Pancreas (tissue), 10 donors: Measurements from ENCODE around the gene CLDN15. TPM values are rescaled to one million over a fixed set of nuclear protein-coding genes. Genes with fewer than 3 reads are reported as not detected.

ENCODE experiments used
- ATAC-seq, 4 donors: fragments of 200-7000 bp; cut with Tn5 transposase; one replicate each; pipeline versions ENCODE4 v1.8.0 to v1.9.1; 2020; ENCODE audit warnings: mild to moderate bottlenecking in 4 of 4, moderate library complexity in 4 of 4
- DNase-seq, 6 donors: peaks; one replicate each; pipeline ENCODE4 v3.0.0-alpha.2; 2020
- FAIRE-seq: peaks from 2 replicates; lab custom pipeline; 2012; peaks lifted over from hg19 to GRCh38; lab: Jason Lieb, UNC
- H3K27ac ChIP-seq, 4 donors: fragments of 200-600 bp; sonication (generic); 1 replicate in 3 of 4; 2 replicates in 1 of 4; pipeline versions ENCODE4 v1.5.0 to v1.8.0; 2020
- H3K27me3 ChIP-seq, 4 donors: fragments of 200-600 bp; one replicate each; pipeline ENCODE4 v1.8.0; 2021
- H3K36me3 ChIP-seq, 3 donors: fragments of 200-600 bp; sonication (generic) in 1 of 3; one replicate each; pipeline versions ENCODE4 v1.5.0 to v1.8.0; 2020 to 2021
- H3K4me1 ChIP-seq, 3 donors: fragments of 200-600 bp; one replicate each; pipeline ENCODE4 v1.8.0; 2021
- H3K4me3 ChIP-seq, 4 donors: fragments of 200-600 bp; sonication (generic) in 2 of 4; one replicate each; pipeline versions ENCODE4 v1.5.0 to v1.8.0; 2020 to 2021
- H3K9me3 ChIP-seq, 4 donors: fragments of 200-600 bp; one replicate each; pipeline ENCODE4 v1.8.0; 2021
- CTCF ChIP-seq, 4 donors: fragments of 200-600 bp; sonication (generic) in 3 of 4; IDR thresholded peaks; one replicate each; pipeline versions ENCODE4 v1.5.0 to v1.8.0; 2021; ENCODE audit warnings: antibody characterized with exemption in 4 of 4
- WGBS, 2 donors: extraction: QIAGEN DNeasy Blood & Tissue Kit; methylation state at CpG; one replicate each; pipeline ENCODE4 v1.1.7; 2013; 5-methylcytosine and 5-hydroxymethylcytosine counted together
- intact Hi-C, 3 donors: fragments of 100-400 bp; cut with DNase I; formaldehyde crosslinking; loops; one replicate each; pipeline versions ENCODE4 v1.11.1 to v1.14.2; 2022
- polyA plus RNA-seq, 2 donors: library from polyadenylated mRNA; stranded (reverse); fragments of 200-250 nt; gene quantifications; one replicate each; pipeline ENCODE4 v1.2.3, GENCODE V29; 2013
- total RNA-seq, 6 donors: library from RNA; stranded (reverse); fragmentation: NEBNext Ultra II Directional in 4 of 6; extraction: Animal tissue kit (Norgen Biotek cat#: 25700) in 4 of 6; gene quantifications; one replicate each; pipeline versions ENCODE4 v1.2.1 to v1.2.4, GENCODE V29; 2021 to 2023
- donor health status: healthy with polysubstance abuse.
- donor health status: DM: no; HTN: no; CAD: no; lungs with moderate emphysema.
- donor health status: DM: no; HTN: no; CAD: no.
- donor health status: control.
- donor health status: control.
- donor health status: Bipolar disorder and iron deficiency.
- donor health status: DM: yes; HTN: yes; CAD: no.
- donor health status: DM: no; HTN: no; CAD: no.
- donor health status: DM: no; HTN: no; CAD: no.
- donor health status: DM: yes; HTN: yes; CAD: no.

Gene CLDN15
- total and polyA plus RNA-seq, 8 donors, result 2.2 to 15.2 (median 2.9) TPM

GRCh38 chr7:101238226-101239182 is 902 bp upstream of the CLDN15 start:
- peaks cover 0 to 8% (median 0%) of the 10 kb centered on the region in 3 donors for H3K36me3 ChIP-seq
- intact Hi-C loops, result no loop called here
- no peak for FAIRE-seq

GRCh38 chr7:101236292-101236835 is 1.2 kb downstream of the CLDN15 start:
- FAIRE-seq (no peak), DNase-seq (peak in 1 of 6 donors; percentile 67), ATAC-seq (no peak)
- H3K4me1 ChIP-seq, result peaks cover 0 to 4% (median 2%) of the 10 kb centered on the region in 3 donors
- H3K27me3 ChIP-seq, result no peaks in the 10 kb centered on the region
- peaks cover 0 to 8% (median 0%) of the 10 kb centered on the region in 3 donors for H3K36me3 ChIP-seq
- no peak overlapping the region for H3K27ac ChIP-seq
- intact Hi-C loops, result no loop called here
- no peaks in the 10 kb centered on the region for H3K9me3 ChIP-seq
- no peak overlapping the region for H3K4me3 ChIP-seq
- no peak for TF ChIP-seq CTCF (IDR thresholded peaks at IDR 0.05)
- 87 to 88% methylated on average over 21 of the region's 21 CpGs for WGBS, 2 donors

More at GRCh38 chr7:101238226-101239182, 902 bp upstream of the CLDN15 start:
- H3K27me3 ChIP-seq, result no peaks in the 10 kb centered on the region
- no peaks in the 10 kb centered on the region for H3K9me3 ChIP-seq
- peak; percentile 28 to 72 (median 58) for ATAC-seq
- TF ChIP-seq CTCF (IDR thresholded peaks at IDR 0.05), result no peak
- H3K4me1 ChIP-seq, result peaks cover 0 to 4% (median 0%) of the 10 kb centered on the region in 3 donors
- peak in 2 of 6 donors; percentile 51 to 80 for DNase-seq
- no peak overlapping the region for H3K4me3 ChIP-seq
- peak overlapping the region; percentile 58 to 74 (median 60) for H3K27ac ChIP-seq
- 62 to 67% methylated on average over 28 of the region's 28 CpGs for WGBS, 2 donors

- FAIRE-seq, result no peak
- no peaks in the 10 kb centered on the region for H3K27me3 ChIP-seq
- 75 to 84% methylated on average over 9 of the region's 9 CpGs for WGBS, 2 donors
- H3K4me3 ChIP-seq, result no peak overlapping the region
- TF ChIP-seq CTCF (IDR thresholded peaks at IDR 0.05), result no peak
- peaks cover 0 to 8% (median 0%) of the 10 kb centered on the region in 3 donors for H3K36me3 ChIP-seq
- no peak overlapping the region for H3K27ac ChIP-seq
- H3K9me3 ChIP-seq, result no peaks in the 10 kb centered on the region
- H3K4me1 ChIP-seq, result peaks cover 0 to 4% (median 2%) of the 10 kb centered on the region in 3 donors
- intact Hi-C loops, result no loop called here
- no peak for ATAC-seq
- DNase-seq, result no peak
Observed at GRCh38 chr7:101235522-101235921, 2.1 kb downstream of the CLDN15 start.

- Histone ChIP-seq H3K4me1 (peaks cover 0 to 4% (median 2%) of the 10 kb centered on the region in 3 donors), H3K27me3 (no peaks in the 10 kb centered on the region), H3K27ac (no peak overlapping the region), H3K4me3 (no peak overlapping the region), H3K9me3 (no peaks in the 10 kb centered on the region), H3K36me3 (peaks cover 0 to 8% (median 0%) of the 10 kb centered on the region in 3 donors)
- FAIRE-seq (no peak), ATAC-seq (no peak), DNase-seq (no peak)
- intact Hi-C loops, result no loop called here
- no peak for TF ChIP-seq CTCF (IDR thresholded peaks at IDR 0.05)
- WGBS, 2 donors, result 64 to 73% methylated on average over 11 of the region's 11 CpGs
Observed at GRCh38 chr7:101235050-101235449, 2.6 kb downstream of the CLDN15 start.
